ENCODE results near the gene TIPARP. TPM values are rescaled to one million over a fixed set of nuclear protein-coding genes. Genes with fewer than 3 reads are reported as not detected.

Gene TIPARP
- total and polyA plus RNA-seq, 2 donors (not counting 1 experiment from before 2014, with no cell fraction given): 11.2 to 42.5 TPM

DNA sequence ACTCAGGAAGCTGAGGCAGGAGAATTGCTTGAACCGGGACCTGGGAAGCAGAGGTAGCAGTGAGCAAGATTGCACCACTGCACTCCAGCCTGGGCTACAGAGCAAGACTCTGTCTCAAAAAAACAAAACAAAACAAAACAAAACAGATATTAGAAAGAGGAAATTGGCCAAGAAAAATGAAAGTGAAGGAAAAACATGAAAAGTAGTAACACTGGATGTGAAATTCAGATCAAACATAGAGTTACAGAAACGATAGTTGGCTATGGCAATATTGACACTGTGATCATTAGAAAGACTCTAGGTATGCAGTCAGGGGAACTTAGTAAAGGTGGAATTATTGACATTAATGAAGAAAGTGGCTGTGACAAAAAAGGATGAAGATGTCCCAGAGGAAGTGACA, 13.2 kb upstream of the TIPARP start:
- Mint-ChIP-seq H3K27ac (peak overlapping the region; percentile 82), H3K9me3 (ENCODE audit: insufficient read depth) (no peaks in the 10 kb centered on the region), H3K4me1 (peaks cover 44% of the 10 kb centered on the region), H3K27me3 (no peaks in the 10 kb centered on the region), H3K4me3 (peak overlapping the region; percentile 67)
- TF ChIP-seq, protein P1, sequence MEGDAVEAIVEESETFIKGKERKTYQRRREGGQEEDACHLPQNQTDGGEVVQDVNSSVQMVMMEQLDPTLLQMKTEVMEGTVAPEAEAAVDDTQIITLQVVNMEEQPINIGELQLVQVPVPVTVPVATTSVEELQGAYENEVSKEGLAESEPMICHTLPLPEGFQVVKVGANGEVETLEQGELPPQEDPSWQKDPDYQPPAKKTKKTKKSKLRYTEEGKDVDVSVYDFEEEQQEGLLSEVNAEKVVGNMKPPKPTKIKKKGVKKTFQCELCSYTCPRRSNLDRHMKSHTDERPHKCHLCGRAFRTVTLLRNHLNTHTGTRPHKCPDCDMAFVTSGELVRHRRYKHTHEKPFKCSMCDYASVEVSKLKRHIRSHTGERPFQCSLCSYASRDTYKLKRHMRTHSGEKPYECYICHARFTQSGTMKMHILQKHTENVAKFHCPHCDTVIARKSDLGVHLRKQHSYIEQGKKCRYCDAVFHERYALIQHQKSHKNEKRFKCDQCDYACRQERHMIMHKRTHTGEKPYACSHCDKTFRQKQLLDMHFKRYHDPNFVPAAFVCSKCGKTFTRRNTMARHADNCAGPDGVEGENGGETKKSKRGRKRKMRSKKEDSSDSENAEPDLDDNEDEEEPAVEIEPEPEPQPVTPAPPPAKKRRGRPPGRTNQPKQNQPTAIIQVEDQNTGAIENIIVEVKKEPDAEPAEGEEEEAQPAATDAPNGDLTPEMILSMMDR (IDR thresholded peaks at IDR 0.05): no peak
- TF ChIP-seq EZH2 (IDR thresholded peaks at IDR 0.05; ENCODE audit: borderline replicate concordance, insufficient read depth, low read depth, low read length, poor library complexity, severe bottlenecking): no peak
- no peak overlapping the region for H3K9ac ChIP-seq (ENCODE audit: low read length)
- peaks cover 34 to 40% of the 10 kb centered on the region in 2 donors for H3K4me1 ChIP-seq (ENCODE audit: control insufficient read depth in 2 of 2, insufficient read depth in 2 of 2, low read length in 2 of 2)
- H3K36me3 ChIP-seq (replicated peaks in 1 of 2; ENCODE audit: control extremely low read depth in 1 of 2, control insufficient read depth in 1 of 2, extremely low read depth in 1 of 2, insufficient read depth in 2 of 2, low read length in 1 of 2): no peaks in the 10 kb centered on the region
- H3K4me3 ChIP-seq (ENCODE audit: control extremely low read depth in 1 of 5, extremely low read depth in 1 of 5, insufficient read depth in 1 of 5, low read depth in 2 of 5, low read length in 4 of 5): peak overlapping the region in 1 of 5 experiments; percentile 29
- 8% methylated on average over 1 of the region's 2 CpGs for WGBS (ENCODE audit: insufficient coverage)
- no peaks in the 10 kb centered on the region for H4K20me1 ChIP-seq (ENCODE audit: control insufficient read depth, insufficient read depth, low read length, poor library complexity, severe bottlenecking)
- DNase-seq: peak; percentile 59
- peak overlapping the region; percentile 9 to 64 for H3K27ac ChIP-seq (ENCODE audit: low read length in 2 of 2)
- intact Hi-C loops (cut with micrococcal nuclease): loop anchor here (1.0 kb wide), 2 partner anchors 13 to 106 kb away; partner anchors contain the start of genes SSR3 and TIPARP
- H3K9me3 ChIP-seq (ENCODE audit: control extremely low read depth in 1 of 3, control insufficient read depth in 2 of 3, insufficient read depth in 1 of 3, low read length in 2 of 3): no peaks in the 10 kb centered on the region
- peak overlapping the region; percentile 52 for H3K4me2 ChIP-seq (replicated peaks; ENCODE audit: low read depth, low read length, poor library complexity, severe bottlenecking)
- ChIA-PET POLR2A (no interaction called here), CTCF (interaction anchor here (2.1 kb wide), 1 partner anchor 13 kb away, joined by 9 read pairs; no protein-coding TSS in a partner anchor)
- H2AFZ ChIP-seq (ENCODE audit: insufficient read depth, low read depth, low read length, poor library complexity, severe bottlenecking): peak overlapping the region; percentile 49
- peak; percentile 63 for ATAC-seq (ENCODE audit: low read depth)
- no peaks in the 10 kb centered on the region for H3K27me3 ChIP-seq (replicated peaks in 1 of 4; ENCODE audit: control extremely low read depth in 1 of 4, control insufficient read depth in 3 of 4, insufficient read depth in 4 of 4, low read length in 3 of 4)
- no peaks in the 10 kb centered on the region for H3K79me2 ChIP-seq (ENCODE audit: control insufficient read depth, insufficient read depth, low read length)

DNA sequence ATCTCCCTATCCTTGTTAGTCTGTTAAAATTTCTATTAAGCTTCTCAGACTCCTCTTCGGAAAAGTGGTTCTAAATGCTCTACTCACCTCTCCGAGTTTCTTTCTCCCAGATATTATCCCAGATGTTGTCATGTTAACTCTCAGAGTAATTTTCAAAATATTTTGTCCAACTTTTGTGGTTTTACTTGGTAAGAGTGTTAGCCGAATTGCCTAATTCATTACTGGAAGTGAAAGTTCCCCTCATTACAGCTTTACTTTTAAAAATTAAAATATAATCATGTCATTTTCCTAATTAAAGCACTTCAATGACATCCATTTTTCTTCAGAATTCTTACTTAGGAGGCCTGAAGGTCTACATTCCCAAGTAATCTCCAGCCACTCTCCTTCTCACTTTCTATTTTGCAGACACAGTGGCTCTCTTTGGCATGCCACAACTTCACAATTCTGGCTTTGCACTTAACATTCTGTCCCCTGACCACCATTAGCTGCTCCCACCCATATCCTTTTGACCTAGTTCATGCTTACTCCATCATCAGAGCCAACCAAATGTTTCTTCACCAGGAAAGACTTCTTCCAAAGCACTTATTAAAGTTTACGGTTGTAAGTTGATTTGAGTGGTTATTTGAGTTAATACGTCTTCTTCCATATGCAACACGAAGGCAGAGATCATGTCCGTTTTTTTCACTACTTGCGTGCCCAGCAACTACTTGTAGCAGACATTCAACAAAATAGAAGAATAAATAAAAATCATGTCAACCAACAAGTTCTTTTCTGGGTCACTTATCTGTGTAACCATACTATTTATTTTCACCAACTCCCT, 10.2 kb upstream of the TIPARP start:
- Histone ChIP-seq H3K4me3 (ENCODE audit: control extremely low read depth in 1 of 5, extremely low read depth in 1 of 5, insufficient read depth in 1 of 5, low read depth in 2 of 5, low read length in 4 of 5) (peak overlapping the region in 2 of 5 experiments; percentile 13 to 22), H3K9ac (ENCODE audit: low read length) (no peak overlapping the region), H3K4me2 (replicated peaks; ENCODE audit: low read depth, low read length, poor library complexity, severe bottlenecking) (peak overlapping the region; percentile 57), H4K20me1 (ENCODE audit: control insufficient read depth, insufficient read depth, low read length, poor library complexity, severe bottlenecking) (no peaks in the 10 kb centered on the region), H3K4me1 (ENCODE audit: control insufficient read depth in 2 of 2, insufficient read depth in 2 of 2, low read length in 2 of 2) (peaks cover 36 to 44% of the 10 kb centered on the region in 2 donors), H3K79me2 (ENCODE audit: control insufficient read depth, insufficient read depth, low read length) (no peaks in the 10 kb centered on the region), H3K27me3 (replicated peaks in 1 of 4; ENCODE audit: control extremely low read depth in 1 of 4, control insufficient read depth in 3 of 4, insufficient read depth in 4 of 4, low read length in 3 of 4) (no peaks in the 10 kb centered on the region), H3K9me3 (ENCODE audit: control extremely low read depth in 1 of 3, control insufficient read depth in 2 of 3, insufficient read depth in 1 of 3, low read length in 2 of 3) (no peaks in the 10 kb centered on the region), H2AFZ (ENCODE audit: insufficient read depth, low read depth, low read length, poor library complexity, severe bottlenecking) (peak overlapping the region; percentile 50), H3K27ac (ENCODE audit: low read length in 2 of 2) (peak overlapping the region; percentile 8 to 13), H3K36me3 (replicated peaks in 1 of 2; ENCODE audit: control extremely low read depth in 1 of 2, control insufficient read depth in 1 of 2, extremely low read depth in 1 of 2, insufficient read depth in 2 of 2, low read length in 1 of 2) (no peaks in the 10 kb centered on the region)
- DNase-seq (no peak), ATAC-seq (ENCODE audit: low read depth) (no peak)
- peaks cover 57% of the 10 kb centered on the region for H3K4me1 Mint-ChIP-seq
- POLR2A ChIA-PET: interaction anchor here (1.5 kb wide), 1 partner anchor 10 kb away, joined by 4 read pairs; no protein-coding TSS in a partner anchor
- CTCF ChIA-PET: interaction anchor here (0.6 to 2.0 kb wide), 3 partner anchors 10 to 534 kb away, joined by 3 to 17 read pairs (median 7); partner anchors contain the start of gene TIPARP
- intact Hi-C loops (cut with micrococcal nuclease): no loop called here
- no peaks in the 10 kb centered on the region for H3K9me3 Mint-ChIP-seq (ENCODE audit: insufficient read depth)
- TF ChIP-seq EZH2 (IDR thresholded peaks at IDR 0.05; ENCODE audit: borderline replicate concordance, insufficient read depth, low read depth, low read length, poor library complexity, severe bottlenecking): no peak
- TF ChIP-seq, protein P1 (IDR thresholded peaks at IDR 0.05): no peak
- no peaks in the 10 kb centered on the region for H3K27me3 Mint-ChIP-seq
- H3K27ac Mint-ChIP-seq: peak overlapping the region; percentile 29
- WGBS (ENCODE audit: insufficient coverage): 40% methylated on average over 1 of the region's 8 CpGs
- H3K4me3 Mint-ChIP-seq: peak overlapping the region; percentile 44
